GM06990 (cell line): Measurements from ENCODE around the gene NOMO2.
"Not testable (repeated sequence)": the region's sequence is repeated elsewhere in the genome, so short reads cannot be mapped to it uniquely, and the experiment has no call there.

ENCODE experiments used
- DNase-seq: peaks from one replicate; pipeline ENCODE4 v3.0.0-alpha.2; 2011; ENCODE audit not compliant: insufficient read length; ENCODE audit errors: extremely low read depth
- H3K27me3 ChIP-seq: replicated peaks from 2 replicates; pipeline ENCODE4 v1.6.0; 2011; ENCODE audit warnings: low read length; ENCODE audit not compliant: control insufficient read depth, insufficient read depth
- H3K36me3 ChIP-seq: 2 replicates; pipeline ENCODE4 v1.5.1; 2011; ENCODE audit warnings: low read length; ENCODE audit not compliant: control insufficient read depth, insufficient read depth
- H3K4me3 ChIP-seq: replicated peaks from 2 replicates; pipeline ENCODE4 v1.5.1; 2011; ENCODE audit warnings: low read depth, mild to moderate bottlenecking, control low read depth, low read length
- TF ChIP-seq, protein P1 (sequence below): IDR thresholded peaks from 2 replicates; pipeline ENCODE4 v1.5.1; 2011; ENCODE audit warnings: low read length, control low read depth, mild to moderate bottlenecking, inconsistent platforms; ENCODE audit not compliant: insufficient read depth, poor library complexity, severe bottlenecking

NOMO2 gene

DNA sequence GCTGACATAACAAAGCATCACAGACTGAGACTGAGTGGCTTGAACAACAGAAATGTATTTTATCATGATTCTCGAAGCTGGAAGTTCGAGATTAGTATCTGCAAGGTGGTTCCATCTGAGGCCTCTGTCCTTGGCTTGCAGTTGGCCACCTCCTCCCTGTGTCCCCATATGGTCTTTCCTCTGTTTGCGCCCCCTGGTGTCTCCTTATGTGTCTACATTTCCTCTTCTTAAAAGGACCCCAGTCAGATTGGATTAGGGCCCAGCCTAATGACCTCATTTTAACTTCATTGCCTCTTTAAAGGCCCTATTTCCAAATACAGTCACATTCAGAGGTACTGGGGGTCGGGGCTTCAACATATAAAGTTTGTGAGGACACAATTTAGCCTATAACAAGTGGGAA, 30.0 kb upstream of the NOMO2 start:
- not testable (repeated sequence) for DNase-seq, H3K27me3 ChIP-seq, H3K36me3 ChIP-seq, H3K4me3 ChIP-seq
- TF ChIP-seq, protein P1, sequence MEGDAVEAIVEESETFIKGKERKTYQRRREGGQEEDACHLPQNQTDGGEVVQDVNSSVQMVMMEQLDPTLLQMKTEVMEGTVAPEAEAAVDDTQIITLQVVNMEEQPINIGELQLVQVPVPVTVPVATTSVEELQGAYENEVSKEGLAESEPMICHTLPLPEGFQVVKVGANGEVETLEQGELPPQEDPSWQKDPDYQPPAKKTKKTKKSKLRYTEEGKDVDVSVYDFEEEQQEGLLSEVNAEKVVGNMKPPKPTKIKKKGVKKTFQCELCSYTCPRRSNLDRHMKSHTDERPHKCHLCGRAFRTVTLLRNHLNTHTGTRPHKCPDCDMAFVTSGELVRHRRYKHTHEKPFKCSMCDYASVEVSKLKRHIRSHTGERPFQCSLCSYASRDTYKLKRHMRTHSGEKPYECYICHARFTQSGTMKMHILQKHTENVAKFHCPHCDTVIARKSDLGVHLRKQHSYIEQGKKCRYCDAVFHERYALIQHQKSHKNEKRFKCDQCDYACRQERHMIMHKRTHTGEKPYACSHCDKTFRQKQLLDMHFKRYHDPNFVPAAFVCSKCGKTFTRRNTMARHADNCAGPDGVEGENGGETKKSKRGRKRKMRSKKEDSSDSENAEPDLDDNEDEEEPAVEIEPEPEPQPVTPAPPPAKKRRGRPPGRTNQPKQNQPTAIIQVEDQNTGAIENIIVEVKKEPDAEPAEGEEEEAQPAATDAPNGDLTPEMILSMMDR = peak; percentile 12

DNA sequence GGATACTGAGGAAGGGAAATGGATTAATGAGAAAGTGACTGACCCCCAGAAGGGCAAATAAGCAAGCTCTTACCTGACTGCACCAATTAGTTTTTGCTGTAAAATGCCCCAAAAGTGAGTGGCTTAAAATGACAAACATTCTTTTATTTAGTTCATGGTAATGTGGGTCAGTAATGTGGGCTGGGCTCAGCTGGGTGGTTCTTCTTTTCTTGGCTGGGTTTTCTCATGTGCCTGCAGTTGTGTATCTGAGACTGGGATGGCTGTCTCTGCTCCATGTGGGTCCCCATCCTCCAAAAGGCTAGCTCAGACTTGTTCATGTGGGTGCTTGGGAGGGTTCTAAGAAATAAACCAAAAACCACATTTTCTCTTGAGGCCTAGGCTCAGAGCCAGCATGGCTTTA, 29.5 kb upstream of the NOMO2 start:
- H3K36me3 ChIP-seq, H3K4me3 ChIP-seq, DNase-seq, H3K27me3 ChIP-seq: not testable (repeated sequence)

- H3K36me3 ChIP-seq, DNase-seq, H3K27me3 ChIP-seq, H3K4me3 ChIP-seq: not testable (repeated sequence)
These were observed 27.9 kb upstream of the NOMO2 start for GRCh38 chr16:18589806-18590205.

DNA sequence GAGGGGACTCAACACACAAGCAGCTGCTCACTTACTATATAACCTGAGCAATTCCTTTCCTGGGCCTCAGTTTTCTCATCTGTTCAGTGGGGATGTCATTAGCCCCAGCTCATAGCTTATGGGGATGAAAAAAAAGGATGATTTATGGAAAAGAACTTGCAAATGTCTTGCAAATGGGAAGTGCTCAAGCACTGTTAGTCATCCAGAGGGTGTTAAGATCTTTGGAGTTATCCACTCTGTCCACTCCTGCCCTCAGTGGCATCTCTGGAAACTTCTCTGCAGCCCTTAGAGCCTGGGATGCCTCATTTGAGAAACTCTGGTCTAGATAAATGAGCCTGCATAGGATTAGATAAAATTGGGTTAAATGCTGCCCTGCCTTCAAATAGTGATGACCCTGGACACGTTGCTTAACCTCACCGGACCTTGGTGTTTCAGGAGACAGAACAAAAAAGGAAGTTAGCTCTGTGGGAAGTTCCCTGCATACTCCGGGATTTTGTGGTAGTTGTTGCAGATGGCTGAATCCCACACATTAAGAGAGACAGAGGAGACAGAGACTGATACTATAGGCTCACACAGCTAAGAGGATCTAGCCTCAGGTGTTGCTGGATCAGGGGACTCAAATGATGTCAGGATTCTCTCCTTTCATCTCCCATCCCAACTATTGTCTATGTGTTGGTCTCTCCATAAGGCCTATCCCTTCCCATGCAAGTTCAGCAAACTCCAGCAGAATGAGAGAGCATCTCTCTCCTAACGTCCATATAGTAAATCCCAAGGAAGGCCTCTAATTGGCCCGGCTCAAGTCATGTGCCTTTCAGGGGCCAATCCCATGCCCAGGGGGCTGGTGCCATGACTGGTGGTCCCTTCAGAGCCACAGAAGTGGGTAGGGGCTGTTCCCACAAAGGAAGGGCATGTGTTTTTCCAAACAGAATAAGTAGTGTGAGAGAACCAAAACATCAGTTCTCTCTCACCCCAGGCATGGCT, 25.0 kb upstream of the NOMO2 start:
- H3K36me3 ChIP-seq, DNase-seq, H3K4me3 ChIP-seq, H3K27me3 ChIP-seq: not testable (repeated sequence)

- DNase-seq, H3K27me3 ChIP-seq, H3K36me3 ChIP-seq, H3K4me3 ChIP-seq: not testable (repeated sequence)
These were observed 23.9 kb upstream of the NOMO2 start for GRCh38 chr16:18585789-18586188.

- Histone ChIP-seq H3K27me3 (no peaks in the 10 kb centered on the region), H3K36me3 (no peaks in the 10 kb centered on the region), H3K4me3 (no peak overlapping the region)
- DNase-seq = no peak
- TF ChIP-seq, protein P1 = no peak
These were observed 21.0 kb upstream of the NOMO2 start for GRCh38 chr16:18582902-18583301.

- H3K4me3 ChIP-seq, H3K27me3 ChIP-seq, DNase-seq, H3K36me3 ChIP-seq: not testable (repeated sequence)
These were observed 18.5 kb upstream of the NOMO2 start for GRCh38 chr16:18580396-18580795.

GRCh38 chr16:18579261-18579660, 17.4 kb upstream of the NOMO2 start:
- not testable (repeated sequence) for H3K4me3 ChIP-seq, H3K36me3 ChIP-seq, H3K27me3 ChIP-seq, DNase-seq

DNA sequence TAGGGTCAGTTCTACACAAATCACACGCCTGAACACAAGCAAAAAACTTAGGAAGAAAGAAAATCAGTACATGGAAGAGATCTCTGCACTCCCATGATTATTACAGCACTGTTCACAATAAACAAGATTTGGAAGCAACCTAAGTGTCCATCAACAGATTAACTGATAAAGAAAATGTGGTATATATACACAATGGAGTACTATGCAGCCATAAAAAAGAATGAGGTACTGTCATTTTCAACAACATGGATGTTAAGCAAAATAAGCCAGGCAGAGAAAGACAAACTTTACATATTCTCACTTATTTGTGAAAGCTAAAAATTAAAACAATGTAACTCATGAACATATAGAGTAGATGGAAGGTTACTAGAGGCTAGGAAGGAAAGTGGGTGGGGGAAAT, 16.0 kb upstream of the NOMO2 start:
- not testable (repeated sequence) for DNase-seq, H3K27me3 ChIP-seq, H3K36me3 ChIP-seq, H3K4me3 ChIP-seq

- not testable (repeated sequence) for H3K4me3 ChIP-seq, DNase-seq, H3K36me3 ChIP-seq, H3K27me3 ChIP-seq
These were observed 14.0 kb upstream of the NOMO2 start for GRCh38 chr16:18575945-18576344.

DNA sequence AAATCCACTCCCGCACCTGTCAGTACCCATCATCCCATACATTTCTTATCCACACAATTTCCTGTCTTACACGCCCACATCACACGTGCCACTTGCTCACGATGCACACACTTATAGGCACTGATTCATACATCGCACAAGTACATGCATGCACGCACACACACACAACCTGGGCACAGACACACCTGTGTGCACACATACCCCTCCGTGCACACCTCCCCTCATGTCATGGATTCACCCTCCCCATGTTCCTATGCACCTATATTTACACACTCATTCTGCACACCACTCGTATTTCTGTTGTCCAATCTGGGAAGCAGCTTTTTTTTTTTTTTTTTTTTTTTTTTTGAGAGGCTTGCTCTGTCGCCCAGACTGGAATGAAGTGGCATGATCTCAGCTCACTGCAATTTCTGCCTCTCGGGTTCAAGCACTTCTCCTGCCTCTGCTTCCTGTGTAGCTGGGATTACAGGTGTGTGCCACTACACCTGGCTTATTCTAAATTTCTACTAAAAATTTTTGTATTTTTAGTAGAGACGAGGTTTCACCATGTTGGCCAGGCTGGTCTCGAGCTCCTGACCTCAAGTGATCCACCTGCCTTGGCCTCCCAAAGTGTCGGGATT, 13.5 kb upstream of the NOMO2 start:
- not testable (repeated sequence) for DNase-seq, H3K36me3 ChIP-seq, H3K4me3 ChIP-seq, H3K27me3 ChIP-seq

GRCh38 chr16:18573887-18574286, 12.0 kb upstream of the NOMO2 start:
- not testable (repeated sequence) for H3K4me3 ChIP-seq, H3K27me3 ChIP-seq, DNase-seq, H3K36me3 ChIP-seq
